ENCODE data around the gene FLYWCH2. TPM values are rescaled to one million over a fixed set of nuclear protein-coding genes. Genes with fewer than 3 reads are reported as not detected.
"Not testable (repeated sequence)": the region's sequence is repeated elsewhere in the genome, so short reads cannot be mapped to it uniquely, and the experiment has no call there.

Gene FLYWCH2
- total RNA-seq, 1 donor, result 47.1 TPM

- no peak overlapping the region for H3K4me3 ChIP-seq (ENCODE audit: low read depth, low read length)
- no peak for DNase-seq (ENCODE audit: low read depth)
- TF ChIP-seq CTCF (IDR thresholded peaks at IDR 0.05; ENCODE audit: insufficient read depth, low read depth, low read length), result no peak
These were observed 59.0 kb downstream of the FLYWCH2 start for GRCh38 chr16:2942045-2942444.

DNA sequence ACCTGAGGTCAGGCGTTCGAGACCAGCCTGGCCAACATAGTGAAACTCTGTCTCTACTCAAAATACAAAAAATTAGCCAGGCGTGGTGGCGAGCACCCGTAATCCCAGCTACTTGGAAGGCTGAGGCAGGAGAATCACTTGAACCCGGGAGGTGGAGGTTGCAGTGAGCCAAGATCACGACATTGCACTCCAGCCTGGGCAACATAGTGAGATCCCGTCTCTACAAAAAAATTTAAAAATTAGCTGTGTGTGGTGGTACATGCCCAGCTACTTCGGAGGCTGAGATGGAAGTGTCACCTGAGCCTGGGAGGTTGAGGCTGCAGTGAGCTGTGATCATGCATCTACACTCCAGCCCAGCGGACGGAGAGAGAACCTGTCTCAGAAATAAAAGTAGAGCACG is 60.7 kb downstream of the FLYWCH2 start:
- DNase-seq (ENCODE audit: low read depth); H3K4me3 ChIP-seq (ENCODE audit: low read depth, low read length): not testable (repeated sequence)

DNA sequence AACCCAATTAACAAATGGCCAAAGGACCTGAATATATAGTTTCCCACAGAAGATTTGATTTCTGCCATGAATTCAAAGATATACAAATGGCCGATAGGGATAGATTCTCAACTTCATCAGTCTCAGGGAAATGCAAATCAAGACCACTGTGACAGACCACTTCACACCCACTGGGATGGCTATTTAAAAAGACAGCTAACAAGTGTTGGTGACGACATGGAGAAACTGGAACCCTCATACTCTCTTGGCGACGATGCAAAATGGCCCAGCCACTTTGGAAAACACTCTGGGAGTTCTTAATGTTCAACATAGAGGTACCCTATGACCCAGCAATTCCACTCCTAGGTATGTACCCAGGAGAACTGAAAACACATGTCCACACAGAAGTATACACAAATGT is 63.6 kb downstream of the FLYWCH2 start:
- no peak overlapping the region for H3K4me3 ChIP-seq (ENCODE audit: low read depth, low read length)
- no peak for TF ChIP-seq CTCF (IDR thresholded peaks at IDR 0.05; ENCODE audit: insufficient read depth, low read depth, low read length)
- DNase-seq (ENCODE audit: low read depth), result no peak

Other genes with a start within 250 kb of the FLYWCH2 start
- gene KCTD5, start 200.7 kb upstream of the FLYWCH2 start, total RNA-seq, result 25.0 and 26.4 TPM in 2 replicates
- gene PRSS27, start 163.0 kb upstream of the FLYWCH2 start, total RNA-seq, result 0.86 and 0.97 TPM in 2 replicates
- 51.9 and 62.2 TPM in 2 replicates for gene SRRM2, start 130.6 kb upstream of the FLYWCH2 start, total RNA-seq
- 203 and 227 TPM in 2 replicates for gene ELOB, start 105.9 kb upstream of the FLYWCH2 start, total RNA-seq
- not detected in 2 replicates for gene PRSS33, start 95.7 kb upstream of the FLYWCH2 start, total RNA-seq
- gene PRSS41, start 84.7 kb upstream of the FLYWCH2 start, total RNA-seq, result not detected in 2 replicates
- gene PRSS21, start 66.0 kb upstream of the FLYWCH2 start, total RNA-seq, result 0.32 and 0.43 TPM in 2 replicates
- gene ZG16B, start 52.9 kb upstream of the FLYWCH2 start, total RNA-seq, result 0.64 and 0.86 TPM in 2 replicates
- gene PRSS22, start 25.0 kb upstream of the FLYWCH2 start, total RNA-seq, result not detected in 2 replicates
- gene FLYWCH1, start 28.7 kb downstream of the FLYWCH2 start, total RNA-seq, result 25.9 and 28.3 TPM in 2 replicates
- under 0.01 TPM in 1 of 2 replicates, not detected in the other for gene KREMEN2, start 81.1 kb downstream of the FLYWCH2 start, total RNA-seq
- gene PAQR4, start 86.1 kb downstream of the FLYWCH2 start, total RNA-seq, result 4.3 and 5.2 TPM in 2 replicates
- gene PKMYT1, start 97.2 kb downstream of the FLYWCH2 start, total RNA-seq, result 6.9 and 8.4 TPM in 2 replicates
- gene CLDN9, start 129.7 kb downstream of the FLYWCH2 start, total RNA-seq, result not detected in 2 replicates
- gene CLDN6, start 135.0 kb downstream of the FLYWCH2 start, total RNA-seq, result not detected in 2 replicates
- gene TNFRSF12A, start 137.2 kb downstream of the FLYWCH2 start, total RNA-seq, result 196 and 201 TPM in 2 replicates
- gene HCFC1R1, start 140.7 kb downstream of the FLYWCH2 start, total RNA-seq, result 28.1 and 31.9 TPM in 2 replicates
- gene THOC6, start 140.8 kb downstream of the FLYWCH2 start, total RNA-seq, result 28.1 and 29.6 TPM in 2 replicates
- gene BICDL2, start 153.7 kb downstream of the FLYWCH2 start, total RNA-seq, result under 0.01 TPM in 1 of 2 replicates, not detected in the other
- under 0.01 TPM in 1 of 2 replicates, not detected in the other for gene MMP25, start 163.3 kb downstream of the FLYWCH2 start, total RNA-seq
- 12.6 and 25.0 TPM in 2 replicates for gene IL32, start 182.4 kb downstream of the FLYWCH2 start, total RNA-seq
- gene ZSCAN10, start 216.1 kb downstream of the FLYWCH2 start, total RNA-seq, result under 0.01 TPM in 1 of 2 replicates, not detected in the other
- gene ZNF205, start 229.4 kb downstream of the FLYWCH2 start, total RNA-seq, result 14.2 and 18.4 TPM in 2 replicates